A673 (cell line): ENCODE measurements around the gene RNF26. TPM values are rescaled to one million over a fixed set of nuclear protein-coding genes. Genes with fewer than 3 reads are reported as not detected.

Experiments
- BruUV-seq: library from RNA; stranded (reverse); fragments of 400-500 nt; replicated peaks from 2 replicates; lab custom pipeline; 2021; lab: Mats Ljungman, UMichigan
- CTCF ChIA-PET: fragments of 300-600 bp; sonication (Branson Sonifier 250); formaldehyde crosslinking; loops from one replicate; lab custom pipeline; 2022; ENCODE audit warnings: antibody characterized with exemption; lab: Charles Lee
- POLR2A ChIA-PET: fragments of 300-600 bp; sonication (Branson Sonifier 250); formaldehyde crosslinking; loops from one replicate; lab custom pipeline; 2022; ENCODE audit warnings: antibody characterized with exemption; ENCODE audit not compliant: low non-redundant PET; lab: Charles Lee
- DNase-seq: peaks from one replicate; pipeline ENCODE4 v3.0.0-alpha.2; 2015; ENCODE audit warnings: low spot score
- H3K27ac ChIP-seq: fragments of 200-600 bp; sonication (generic); 2 replicates; pipeline ENCODE4 v1.5.1; 2016; ENCODE audit warnings: mixed run types, low read depth, mild to moderate bottlenecking, mixed read lengths, antibody characterized with exemption, low read length; ENCODE audit not compliant: poor library complexity, severe bottlenecking
- H3K27me3 ChIP-seq: fragments of 200-600 bp; sonication (generic); replicated peaks from 2 replicates; pipeline ENCODE4 v1.6.1; 2017; ENCODE audit warnings: mixed run types, low read depth, mild to moderate bottlenecking, mixed read lengths, antibody characterized with exemption, low read length; ENCODE audit not compliant: insufficient read depth, poor library complexity
- H3K36me3 ChIP-seq: fragments of 200-600 bp; sonication (generic); 2 replicates; pipeline ENCODE4 v1.6.1; 2016; ENCODE audit warnings: mixed run types, mild to moderate bottlenecking, mixed read lengths, antibody characterized with exemption, low read length; ENCODE audit not compliant: insufficient read depth, poor library complexity, severe bottlenecking
- H3K4me1 ChIP-seq: fragments of 200-600 bp; sonication (generic); 2 replicates; pipeline ENCODE4 v1.6.1; 2017; ENCODE audit warnings: mixed run types, mild to moderate bottlenecking, mixed read lengths, antibody characterized with exemption, low read length; ENCODE audit not compliant: insufficient read depth, poor library complexity, severe bottlenecking
- H3K4me3 ChIP-seq: fragments of 200-600 bp; sonication (generic); 2 replicates; pipeline ENCODE4 v1.5.1; 2016; ENCODE audit warnings: low read depth, mixed run types, mild to moderate bottlenecking, mixed read lengths, low read length; ENCODE audit not compliant: poor library complexity, severe bottlenecking
- H3K9me3 ChIP-seq: fragments of 200-600 bp; sonication (generic); 2 replicates; pipeline ENCODE4 v1.6.1; 2016; ENCODE audit warnings: mixed run types, low read depth, mild to moderate bottlenecking, mixed read lengths, antibody characterized with exemption, low read length; ENCODE audit not compliant: poor library complexity, severe bottlenecking
- EZH2 ChIP-seq: fragments of 200-600 bp; sonication (generic); IDR thresholded peaks from 2 replicates; pipeline ENCODE4 v1.6.1; 2017; ENCODE audit warnings: borderline replicate concordance, low read depth, mild to moderate bottlenecking, mixed read lengths, antibody characterized with exemption, low read length; ENCODE audit not compliant: poor library complexity, severe bottlenecking
- intact Hi-C: fragments of 100-400 bp; cut with micrococcal nuclease; formaldehyde crosslinking; loops from one replicate; pipeline ENCODE4 v1.10.0; 2022; ENCODE audit not compliant: unreplicated experiment
- total RNA-seq: library from RNA; stranded (reverse); gene quantifications from 2 replicates; pipeline ENCODE4 v1.2.3, GENCODE V29; 2021
- TF ChIP-seq, protein P1 (sequence below): fragments of 300-800, 200-600 bp; sonication (generic); conservative IDR thresholded peaks from 2 replicates; pipeline ENCODE4 v1.5.1; 2017; ENCODE audit warnings: low read depth, mild to moderate bottlenecking, antibody characterized with exemption, low read length, moderate library complexity, mixed read lengths

Gene RNF26
- total RNA-seq, 1 experiment from 2014 or later: 81.3 TPM

GRCh38 chr11:119346605-119347004, 12.3 kb downstream of the RNF26 start, which contains the start of gene MFRP:
TSS of gene MFRP (minus strand) at chr11:119346705. CDS start at chr11:119346513, 192 bp downstream.
- Histone ChIP-seq H3K36me3 (no peaks in the 10 kb centered on the region), H3K27me3 (no peaks in the 10 kb centered on the region), H3K4me1 (no peaks in the 10 kb centered on the region), H3K4me3 (no peak within 1 kb of the TSS), H3K9me3 (no peaks in the 10 kb centered on the region), H3K27ac (no peak within 1 kb of the TSS)
- no peak for DNase-seq
- ChIA-PET POLR2A (no interaction called here), CTCF (no interaction called here)
- TF ChIP-seq, protein P1, sequence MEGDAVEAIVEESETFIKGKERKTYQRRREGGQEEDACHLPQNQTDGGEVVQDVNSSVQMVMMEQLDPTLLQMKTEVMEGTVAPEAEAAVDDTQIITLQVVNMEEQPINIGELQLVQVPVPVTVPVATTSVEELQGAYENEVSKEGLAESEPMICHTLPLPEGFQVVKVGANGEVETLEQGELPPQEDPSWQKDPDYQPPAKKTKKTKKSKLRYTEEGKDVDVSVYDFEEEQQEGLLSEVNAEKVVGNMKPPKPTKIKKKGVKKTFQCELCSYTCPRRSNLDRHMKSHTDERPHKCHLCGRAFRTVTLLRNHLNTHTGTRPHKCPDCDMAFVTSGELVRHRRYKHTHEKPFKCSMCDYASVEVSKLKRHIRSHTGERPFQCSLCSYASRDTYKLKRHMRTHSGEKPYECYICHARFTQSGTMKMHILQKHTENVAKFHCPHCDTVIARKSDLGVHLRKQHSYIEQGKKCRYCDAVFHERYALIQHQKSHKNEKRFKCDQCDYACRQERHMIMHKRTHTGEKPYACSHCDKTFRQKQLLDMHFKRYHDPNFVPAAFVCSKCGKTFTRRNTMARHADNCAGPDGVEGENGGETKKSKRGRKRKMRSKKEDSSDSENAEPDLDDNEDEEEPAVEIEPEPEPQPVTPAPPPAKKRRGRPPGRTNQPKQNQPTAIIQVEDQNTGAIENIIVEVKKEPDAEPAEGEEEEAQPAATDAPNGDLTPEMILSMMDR: no peak
- TF ChIP-seq EZH2: no peak
- intact Hi-C loops: no loop called here
- BruUV-seq: no TSS peak

DNA sequence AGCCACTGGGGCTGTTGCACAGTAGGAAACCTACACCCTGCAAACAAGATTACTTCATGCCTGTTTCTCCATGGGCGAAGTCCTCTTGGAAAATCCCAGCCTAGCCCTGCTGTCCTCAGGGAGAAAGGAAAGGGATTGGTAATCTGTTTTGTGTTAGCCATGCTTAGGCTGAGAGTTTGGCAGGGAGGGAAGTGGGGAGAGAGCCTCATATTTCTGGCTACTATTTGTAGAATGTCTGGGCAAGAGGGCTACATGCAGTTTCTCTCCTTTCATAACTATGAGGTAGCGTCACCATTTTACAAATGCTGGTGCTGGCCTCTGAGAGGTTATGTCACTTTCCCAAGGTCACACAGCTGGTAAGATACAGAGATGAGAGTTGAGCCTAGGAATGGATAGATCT, 12.9 kb downstream of the RNF26 start:
- no TSS peak for BruUV-seq
- H3K4me3 ChIP-seq: no peak overlapping the region
- TF ChIP-seq, protein P1: no peak
- TF ChIP-seq EZH2: no peak
- CTCF ChIA-PET: interaction anchor here (1.2 kb wide), 1 partner anchor 9 kb away, joined by 4 read pairs; no protein-coding TSS in a partner anchor
- no peaks in the 10 kb centered on the region for H3K9me3 ChIP-seq
- no peak for DNase-seq
- no peak overlapping the region for H3K27ac ChIP-seq
- H3K36me3 ChIP-seq: no peaks in the 10 kb centered on the region
- H3K27me3 ChIP-seq: no peaks in the 10 kb centered on the region
- POLR2A ChIA-PET: no interaction called here
- intact Hi-C loops: no loop called here
- H3K4me1 ChIP-seq: no peaks in the 10 kb centered on the region

GRCh38 chr11:119347940-119348605, 13.7 kb downstream of the RNF26 start:
- H3K36me3 ChIP-seq: no peaks in the 10 kb centered on the region
- H3K27me3 ChIP-seq: no peaks in the 10 kb centered on the region
- no peak for DNase-seq
- H3K4me3 ChIP-seq: no peak overlapping the region
- no peak overlapping the region for H3K27ac ChIP-seq
- intact Hi-C loops: no loop called here
- H3K4me1 ChIP-seq: no peaks in the 10 kb centered on the region
- CTCF ChIA-PET: interaction anchor here (0.7 to 1.2 kb wide), 3 partner anchors 10 to 28 kb away, joined by 3 to 4 read pairs (median 4); no protein-coding TSS in a partner anchor
- POLR2A ChIA-PET: no interaction called here
- BruUV-seq: no TSS peak
- no peak for TF ChIP-seq EZH2
- no peaks in the 10 kb centered on the region for H3K9me3 ChIP-seq
